ENCODE results near the gene BCORL1. TPM values are rescaled to one million over a fixed set of nuclear protein-coding genes. Genes with fewer than 3 reads are reported as not detected.

The BCORL1 gene
- total RNA-seq, 4 donors from 2014 or later, result 4.7 to 12.0 (median 6.2) TPM

DNA sequence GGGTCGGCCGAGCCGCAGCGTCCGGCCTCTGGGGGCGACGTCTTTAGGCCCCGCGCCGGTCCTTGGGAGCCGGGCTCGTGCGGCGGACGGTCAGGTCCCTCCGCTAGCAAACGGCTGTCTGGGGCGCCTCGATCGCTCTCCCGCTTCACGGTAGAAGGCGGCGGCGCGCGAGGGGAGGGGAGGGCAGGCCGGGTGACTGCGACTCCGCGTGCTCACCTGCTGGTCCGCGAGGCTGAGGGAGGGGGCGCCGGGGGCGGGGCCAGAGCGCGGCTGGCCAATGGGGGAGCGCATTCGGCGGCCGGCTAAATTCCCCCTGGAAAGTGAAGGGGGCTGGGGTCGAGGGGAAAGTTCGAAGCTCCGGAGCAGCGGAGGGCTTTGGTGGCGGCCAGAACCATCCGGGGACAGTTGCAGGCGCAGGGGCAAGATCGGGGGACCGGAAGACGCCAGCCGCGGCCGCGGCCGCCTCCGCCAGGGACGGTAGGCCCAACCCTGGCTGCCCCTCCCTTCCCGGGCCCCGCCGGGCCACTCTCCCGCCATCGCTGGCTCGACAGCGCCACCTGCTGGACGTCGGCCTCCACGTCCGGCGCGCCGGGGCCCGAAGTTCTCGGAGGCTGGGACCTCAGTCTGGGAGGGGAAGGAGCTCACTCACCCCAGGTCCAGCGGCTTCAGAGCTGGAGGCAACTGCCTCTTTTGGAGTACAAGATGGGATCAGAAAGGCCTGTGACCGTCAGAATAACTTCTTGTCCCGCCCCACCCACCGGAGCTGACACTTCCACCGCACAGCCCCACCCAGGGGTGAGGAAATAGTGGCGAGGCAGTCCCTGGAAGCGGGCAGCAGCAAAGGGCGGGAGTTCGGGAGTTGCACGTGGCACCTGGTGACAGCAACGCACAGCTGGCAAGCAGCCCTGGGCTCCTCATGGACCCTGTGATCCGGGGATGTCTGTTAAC is 78.0 kb downstream of the BCORL1 start:
- peak overlapping the region in 1 of 3 donors; percentile 30 for H3K4me3 ChIP-seq (replicated peaks in 1 of 3)
- intact Hi-C loops (cut with DNase I), result no loop called here
- H3K27ac ChIP-seq, result peak overlapping the region in 2 of 3 donors; percentile 41 to 50
- peak; percentile 72 to 76 for DNase-seq
- WGBS, 2 donors, result 0% methylated on average over 2 to 5 of the region's 87 CpGs
- H3K9me3 ChIP-seq, result no peaks in the 10 kb centered on the region
- peaks cover 0 to 5% of the 10 kb centered on the region in 2 donors for H3K4me1 ChIP-seq
- no peak for TF ChIP-seq POLR2A (IDR thresholded peaks at IDR 0.05)
- TF ChIP-seq, protein P1, sequence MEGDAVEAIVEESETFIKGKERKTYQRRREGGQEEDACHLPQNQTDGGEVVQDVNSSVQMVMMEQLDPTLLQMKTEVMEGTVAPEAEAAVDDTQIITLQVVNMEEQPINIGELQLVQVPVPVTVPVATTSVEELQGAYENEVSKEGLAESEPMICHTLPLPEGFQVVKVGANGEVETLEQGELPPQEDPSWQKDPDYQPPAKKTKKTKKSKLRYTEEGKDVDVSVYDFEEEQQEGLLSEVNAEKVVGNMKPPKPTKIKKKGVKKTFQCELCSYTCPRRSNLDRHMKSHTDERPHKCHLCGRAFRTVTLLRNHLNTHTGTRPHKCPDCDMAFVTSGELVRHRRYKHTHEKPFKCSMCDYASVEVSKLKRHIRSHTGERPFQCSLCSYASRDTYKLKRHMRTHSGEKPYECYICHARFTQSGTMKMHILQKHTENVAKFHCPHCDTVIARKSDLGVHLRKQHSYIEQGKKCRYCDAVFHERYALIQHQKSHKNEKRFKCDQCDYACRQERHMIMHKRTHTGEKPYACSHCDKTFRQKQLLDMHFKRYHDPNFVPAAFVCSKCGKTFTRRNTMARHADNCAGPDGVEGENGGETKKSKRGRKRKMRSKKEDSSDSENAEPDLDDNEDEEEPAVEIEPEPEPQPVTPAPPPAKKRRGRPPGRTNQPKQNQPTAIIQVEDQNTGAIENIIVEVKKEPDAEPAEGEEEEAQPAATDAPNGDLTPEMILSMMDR (IDR thresholded peaks at IDR 0.05), result peak; percentile 52 to 86 (median 72)
- H3K36me3 ChIP-seq, result no peaks in the 10 kb centered on the region
- H3K27me3 ChIP-seq, result no peaks in the 10 kb centered on the region

DNA sequence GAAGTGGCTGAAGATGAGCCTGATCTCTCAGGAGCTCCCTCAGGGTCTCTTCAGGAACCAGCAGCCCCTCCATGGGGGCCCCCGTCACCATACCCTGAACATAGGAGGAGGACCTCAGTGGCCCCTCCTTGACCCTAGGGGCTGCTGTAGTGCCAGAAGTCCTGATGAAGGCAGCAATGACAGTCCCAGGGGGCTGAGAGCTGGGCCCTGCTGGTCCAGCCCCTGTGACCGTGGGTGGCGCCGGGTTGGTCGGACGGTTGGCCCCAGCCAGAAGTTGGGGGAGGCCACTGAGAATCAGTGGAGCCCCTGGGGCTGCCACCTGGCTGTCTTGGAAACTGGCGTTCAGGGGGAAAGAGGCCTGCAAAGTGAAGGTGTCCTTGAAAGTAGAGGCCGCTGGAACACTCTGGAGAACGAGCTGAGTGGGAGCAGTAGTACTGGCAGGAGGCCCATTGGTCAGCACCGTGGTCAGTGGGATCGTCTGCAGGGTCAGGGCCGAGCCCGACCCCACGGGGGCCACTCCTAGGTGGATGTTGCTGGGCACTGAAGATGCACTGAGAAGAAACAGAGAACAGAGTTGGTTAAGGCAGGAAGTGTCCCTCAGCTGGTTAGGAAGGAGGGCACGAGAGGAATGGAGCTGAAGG is 84.7 kb downstream of the BCORL1 start:
- DNase-seq, result no peak
- H3K36me3 ChIP-seq, result peaks cover 0 to 7% of the 10 kb centered on the region in 2 donors
- intact Hi-C loops (cut with DNase I), result no loop called here

DNA sequence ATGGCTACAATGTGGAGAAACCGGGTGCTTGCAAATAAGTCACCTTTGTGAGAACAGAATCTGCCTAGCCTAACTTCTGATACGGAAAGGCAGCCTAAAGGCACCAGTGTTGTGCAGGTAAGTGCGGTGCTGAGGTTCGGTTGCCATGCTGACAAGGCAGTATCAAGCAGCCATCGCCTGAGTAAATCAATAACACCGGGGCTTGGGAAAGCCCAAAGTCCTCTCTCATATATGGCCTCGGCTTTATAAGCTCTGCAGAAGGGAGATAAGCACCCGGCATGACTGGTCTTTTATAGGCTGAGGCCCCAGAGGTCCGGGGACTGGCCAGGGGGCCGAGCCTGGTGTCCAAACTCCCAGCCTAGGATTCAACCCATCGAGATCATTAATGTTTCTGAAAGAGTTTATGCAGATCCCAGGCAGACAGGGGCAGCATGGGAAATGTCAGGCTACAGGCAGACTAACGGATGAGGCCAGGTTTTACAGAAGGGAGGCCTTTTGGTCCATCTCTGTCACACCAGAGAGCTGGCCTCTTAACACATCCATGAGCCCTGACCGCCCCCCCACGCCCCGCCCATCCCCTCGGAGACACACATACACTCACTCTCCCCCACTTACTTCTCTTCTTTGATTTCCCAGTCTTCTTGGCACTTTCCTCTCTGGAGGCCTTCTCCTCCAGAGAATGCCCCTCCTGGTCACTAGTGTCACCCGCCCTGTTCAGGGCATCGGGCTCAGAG is 89.3 kb downstream of the BCORL1 start:
- 90 to 94% methylated on average over 11 to 13 of the region's 18 CpGs for WGBS, 2 donors
- H3K4me1 ChIP-seq, result no peaks in the 10 kb centered on the region
- no peak overlapping the region for H3K27ac ChIP-seq
- no peaks in the 10 kb centered on the region for H3K27me3 ChIP-seq
- H3K4me3 ChIP-seq (replicated peaks in 1 of 3), result no peak overlapping the region
- intact Hi-C loops (cut with DNase I), result no loop called here
- H3K9me3 ChIP-seq, result no peaks in the 10 kb centered on the region
- TF ChIP-seq, protein P1 (IDR thresholded peaks at IDR 0.05), result no peak
- TF ChIP-seq POLR2A (IDR thresholded peaks at IDR 0.05), result no peak
- H3K36me3 ChIP-seq, result peaks cover 0 to 8% of the 10 kb centered on the region in 2 donors
- no peak for DNase-seq

More for the DNA sequence above, 84.7 kb downstream of the BCORL1 start:
- TF ChIP-seq, protein P1 (IDR thresholded peaks at IDR 0.05), result no peak
- TF ChIP-seq POLR2A (IDR thresholded peaks at IDR 0.05), result no peak
- Histone ChIP-seq H3K27ac (no peak overlapping the region), H3K27me3 (no peaks in the 10 kb centered on the region), H3K9me3 (no peaks in the 10 kb centered on the region), H3K4me1 (no peaks in the 10 kb centered on the region), H3K4me3 (replicated peaks in 1 of 3) (no peak overlapping the region)
- WGBS, 2 donors, result 76 to 78% methylated on average over 11 to 13 of the region's 15 CpGs

DNA sequence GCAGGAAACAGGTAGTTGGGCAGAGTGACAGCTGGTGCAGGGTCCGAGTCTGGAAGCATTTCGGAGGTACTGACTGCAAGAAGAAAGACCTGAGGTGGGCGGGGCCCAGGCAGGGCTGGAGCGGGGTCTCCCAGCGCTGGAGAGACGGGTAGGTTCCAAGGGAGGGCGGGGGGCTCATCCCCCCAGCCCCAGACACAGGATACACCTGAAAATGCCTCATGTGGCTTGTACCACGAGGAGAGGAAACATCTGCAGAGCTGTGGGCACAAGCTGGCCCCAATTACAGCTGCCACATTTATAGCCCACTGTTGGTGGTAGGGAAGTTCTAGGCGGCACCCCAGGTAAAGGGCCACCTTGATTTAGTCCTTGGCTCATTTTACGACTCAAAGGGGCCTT is 89.9 kb downstream of the BCORL1 start:
- no peaks in the 10 kb centered on the region for H3K27me3 ChIP-seq
- H3K36me3 ChIP-seq, result peaks cover 0 to 5% of the 10 kb centered on the region in 2 donors
- H3K4me1 ChIP-seq, result no peaks in the 10 kb centered on the region
- WGBS, 2 donors, result 84 to 92% methylated on average over 5 to 7 of the region's 10 CpGs
- no peak for TF ChIP-seq POLR2A (IDR thresholded peaks at IDR 0.05)
- TF ChIP-seq, protein P1 (IDR thresholded peaks at IDR 0.05), result no peak
- intact Hi-C loops (cut with DNase I), result no loop called here
- no peak for DNase-seq
- no peak overlapping the region for H3K4me3 ChIP-seq (replicated peaks in 1 of 3)
- H3K27ac ChIP-seq, result no peak overlapping the region
- no peaks in the 10 kb centered on the region for H3K9me3 ChIP-seq

All from thyroid gland (tissue), 4 donors.